Upper lobe of left lung (tissue), 6 donors: ENCODE measurements around the gene HACD2. TPM values are rescaled to one million over a fixed set of nuclear protein-coding genes. Genes with fewer than 3 reads are reported as not detected.

Experiments used
- ATAC-seq, 2 donors: fragments of 200-7000 bp; cut with Tn5 transposase; one replicate each; pipeline ENCODE4 v1.9.1; 2022; ENCODE audit warnings: mild to moderate bottlenecking in 2 of 2, moderate library complexity in 2 of 2; ENCODE audit not compliant: low FRiP score in 2 of 2
- DNase-seq, 2 donors: peaks; one replicate each; pipeline ENCODE4 v3.0.0-alpha.2; 2019 to 2020
- H3K27ac ChIP-seq, 4 donors: fragments of 200-600 bp; sonication (generic); one replicate each; pipeline ENCODE4 v1.5.1; 2016 to 2019
- H3K27me3 ChIP-seq, 4 donors: fragments of 200-600 bp; sonication (generic); one replicate each; pipeline ENCODE4 v1.5.1; 2017 to 2019
- H3K36me3 ChIP-seq, 4 donors: fragments of 200-600 bp; sonication (generic); one replicate each; pipeline ENCODE4 v1.5.1; 2016 to 2019
- H3K4me1 ChIP-seq, 4 donors: fragments of 200-600 bp; sonication (generic); one replicate each; pipeline ENCODE4 v1.5.1; 2018 to 2019
- H3K4me3 ChIP-seq, 4 donors: fragments of 200-600 bp; sonication (generic); one replicate each; pipeline ENCODE4 v1.5.1; 2017 to 2019; ENCODE audit warnings: mild to moderate bottlenecking in 2 of 4, moderate library complexity in 1 of 4
- H3K9me3 ChIP-seq, 4 donors: fragments of 200-600 bp; sonication (generic); one replicate each; pipeline ENCODE4 v1.5.1; 2018 to 2019
- EP300 ChIP-seq, 4 donors: sonication (generic); formaldehyde crosslinking; IDR thresholded peaks; one replicate each; pipeline ENCODE4 v1.5.1; 2017; ENCODE audit warnings: antibody characterized with exemption in 4 of 4, control low read depth in 2 of 4
- POLR2A ChIP-seq, 4 donors: fragments of 450-650 bp; IDR thresholded peaks; one replicate each; pipeline ENCODE4 v1.5.1; 2016 to 2017; ENCODE audit warnings: antibody characterized with exemption in 4 of 4, mild to moderate bottlenecking in 2 of 4
- POLR2AphosphoS5 ChIP-seq, 2 donors: sonication (generic); formaldehyde crosslinking; IDR thresholded peaks; one replicate each; pipeline ENCODE4 v1.5.1; 2017; ENCODE audit warnings: antibody characterized with exemption in 2 of 2
- WGBS, 2 donors: methylation state at CpG; one replicate each; pipeline ENCODE4 v1.1.5; 2017 to 2018; 5-methylcytosine and 5-hydroxymethylcytosine counted together
- total RNA-seq, 6 donors: library from RNA; depleted of rRNA in 4 of 6; stranded (reverse); fragments of >200 nt in 4 of 6; gene quantifications; one replicate each; pipeline versions ENCODE4 v1.1.0 to v1.2.1, GENCODE V29; 2016 to 2021
- TF ChIP-seq, protein P1 (sequence below), 6 experiments: fragments of 450-650 bp in 4 of 6; fragments of 200-600 bp in 2 of 6; sonication (generic) in 2 of 6; IDR thresholded peaks; one replicate each; pipeline ENCODE4 v1.5.1; 2016 to 2019; ENCODE audit warnings: antibody characterized with exemption in 6 of 6
- donor health status: DM: no; HTN: no; CAD: no; lungs with moderate emphysema.
- donor health status: DM: no; HTN: yes; CAD: no; lungs with severe emphysema.

Gene HACD2
- total RNA-seq, 6 donors from 2014 or later, result 12.5 to 60.4 (median 39.1) TPM

- TF ChIP-seq POLR2A (IDR thresholded peaks at IDR 0.05) (no peak), EP300 (IDR thresholded peaks at IDR 0.05) (no peak), POLR2AphosphoS5 (IDR thresholded peaks at IDR 0.05) (no peak)
- TF ChIP-seq, protein P1, sequence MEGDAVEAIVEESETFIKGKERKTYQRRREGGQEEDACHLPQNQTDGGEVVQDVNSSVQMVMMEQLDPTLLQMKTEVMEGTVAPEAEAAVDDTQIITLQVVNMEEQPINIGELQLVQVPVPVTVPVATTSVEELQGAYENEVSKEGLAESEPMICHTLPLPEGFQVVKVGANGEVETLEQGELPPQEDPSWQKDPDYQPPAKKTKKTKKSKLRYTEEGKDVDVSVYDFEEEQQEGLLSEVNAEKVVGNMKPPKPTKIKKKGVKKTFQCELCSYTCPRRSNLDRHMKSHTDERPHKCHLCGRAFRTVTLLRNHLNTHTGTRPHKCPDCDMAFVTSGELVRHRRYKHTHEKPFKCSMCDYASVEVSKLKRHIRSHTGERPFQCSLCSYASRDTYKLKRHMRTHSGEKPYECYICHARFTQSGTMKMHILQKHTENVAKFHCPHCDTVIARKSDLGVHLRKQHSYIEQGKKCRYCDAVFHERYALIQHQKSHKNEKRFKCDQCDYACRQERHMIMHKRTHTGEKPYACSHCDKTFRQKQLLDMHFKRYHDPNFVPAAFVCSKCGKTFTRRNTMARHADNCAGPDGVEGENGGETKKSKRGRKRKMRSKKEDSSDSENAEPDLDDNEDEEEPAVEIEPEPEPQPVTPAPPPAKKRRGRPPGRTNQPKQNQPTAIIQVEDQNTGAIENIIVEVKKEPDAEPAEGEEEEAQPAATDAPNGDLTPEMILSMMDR (IDR thresholded peaks at IDR 0.05), result no peak
These were observed 36.9 kb downstream of the HACD2 start for GRCh38 chr3:123547881-123548519.

GRCh38 chr3:123546133-123546755, 38.6 kb downstream of the HACD2 start:
- Histone ChIP-seq H3K4me1 (peaks cover 0 to 4% (median 0%) of the 10 kb centered on the region in 4 donors), H3K27me3 (no peaks in the 10 kb centered on the region), H3K36me3 (peaks cover 7 to 14% (median 7%) of the 10 kb centered on the region in 4 donors), H3K27ac (no peak overlapping the region), H3K9me3 (no peaks in the 10 kb centered on the region), H3K4me3 (no peak overlapping the region)
- ATAC-seq (no peak), DNase-seq (no peak)
- no peak for TF ChIP-seq POLR2A (IDR thresholded peaks at IDR 0.05)
- 76 to 88% methylated on average over 4 of the region's 4 CpGs for WGBS, 2 donors

More at GRCh38 chr3:123547881-123548519, 36.9 kb downstream of the HACD2 start:
- ATAC-seq (peak; percentile 49 to 56), DNase-seq (no peak)
- peaks cover 0 to 4% (median 0%) of the 10 kb centered on the region in 4 donors for H3K4me1 ChIP-seq
- H3K4me3 ChIP-seq, result no peak overlapping the region
- peaks cover 7 to 14% (median 7%) of the 10 kb centered on the region in 4 donors for H3K36me3 ChIP-seq
- peaks cover 0 to 4% (median 2%) of the 10 kb centered on the region in 4 donors for H3K9me3 ChIP-seq
- H3K27me3 ChIP-seq, result no peaks in the 10 kb centered on the region
- 75 to 78% methylated on average over 8 of the region's 8 CpGs for WGBS, 2 donors
- peak overlapping the region in 1 of 4 donors; percentile 6 for H3K27ac ChIP-seq

- TF ChIP-seq POLR2A (IDR thresholded peaks at IDR 0.05) (no peak), POLR2AphosphoS5 (IDR thresholded peaks at IDR 0.05) (no peak), EP300 (IDR thresholded peaks at IDR 0.05) (no peak)
- TF ChIP-seq, protein P1 (IDR thresholded peaks at IDR 0.05), result no peak
- Histone ChIP-seq H3K36me3 (no peaks in the 10 kb centered on the region), H3K4me3 (no peak overlapping the region), H3K4me1 (peaks cover 0 to 4% (median 0%) of the 10 kb centered on the region in 4 donors), H3K9me3 (no peaks in the 10 kb centered on the region), H3K27ac (no peak overlapping the region), H3K27me3 (no peaks in the 10 kb centered on the region)
- WGBS, 2 donors, result 91 to 96% methylated on average over 6 of the region's 6 CpGs
- ATAC-seq, result no peak
- DNase-seq, result no peak
These were observed 40.9 kb downstream of the HACD2 start for GRCh38 chr3:123543950-123544349.

GRCh38 chr3:123540285-123540684, 44.6 kb downstream of the HACD2 start:
- Histone ChIP-seq H3K4me3 (no peak overlapping the region), H3K36me3 (no peaks in the 10 kb centered on the region), H3K27ac (no peak overlapping the region), H3K9me3 (no peaks in the 10 kb centered on the region), H3K4me1 (no peaks in the 10 kb centered on the region), H3K27me3 (no peaks in the 10 kb centered on the region)
- WGBS, 2 donors, result 29 to 35% methylated on average over 2 of the region's 2 CpGs
- TF ChIP-seq EP300 (IDR thresholded peaks at IDR 0.05) (no peak), POLR2AphosphoS5 (IDR thresholded peaks at IDR 0.05) (no peak)
- TF ChIP-seq, protein P1 (IDR thresholded peaks at IDR 0.05), result no peak
- no peak for ATAC-seq
- DNase-seq, result no peak

DNA sequence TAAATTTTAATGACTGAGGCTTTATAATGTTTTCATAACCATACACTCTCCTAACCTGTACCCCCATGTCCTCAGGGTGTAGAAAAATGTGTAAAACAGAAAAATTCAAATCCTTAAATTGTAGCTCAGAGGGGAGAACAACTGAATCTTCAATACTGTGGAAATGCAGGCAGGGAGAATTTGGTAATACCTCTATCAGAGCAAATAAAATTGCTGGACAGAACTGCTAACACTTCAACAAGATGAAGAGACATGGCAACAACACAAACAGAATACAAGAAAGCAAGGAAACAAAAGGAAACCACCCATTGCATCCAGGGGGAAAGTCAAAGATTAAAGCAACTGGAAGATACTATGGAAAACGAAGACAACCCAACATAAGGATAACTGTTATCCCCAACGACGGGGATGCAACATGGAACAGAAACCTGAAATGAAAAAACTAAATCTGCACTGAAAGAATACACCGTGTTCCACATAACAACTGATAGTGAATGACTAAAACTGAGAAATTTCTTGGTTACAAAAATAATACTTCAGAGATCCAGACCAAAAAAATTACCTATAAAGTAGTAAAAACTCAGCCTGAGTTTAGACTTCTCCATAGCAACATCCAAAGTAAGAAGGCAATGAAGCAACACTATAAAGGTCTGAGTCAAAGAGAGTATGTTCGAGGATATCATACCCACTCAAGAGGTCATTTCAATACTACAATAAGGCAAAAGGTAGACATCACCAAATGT, 48.5 kb downstream of the HACD2 start:
- WGBS, 2 donors, result 91 to 93% methylated on average over 5 of the region's 5 CpGs
- Histone ChIP-seq H3K27ac (no peak overlapping the region), H3K4me3 (no peak overlapping the region), H3K27me3 (no peaks in the 10 kb centered on the region), H3K36me3 (no peaks in the 10 kb centered on the region), H3K4me1 (no peaks in the 10 kb centered on the region), H3K9me3 (no peaks in the 10 kb centered on the region)
- TF ChIP-seq, protein P1 (IDR thresholded peaks at IDR 0.05), result no peak
- TF ChIP-seq POLR2A (IDR thresholded peaks at IDR 0.05) (no peak), EP300 (IDR thresholded peaks at IDR 0.05) (no peak), POLR2AphosphoS5 (IDR thresholded peaks at IDR 0.05) (no peak)
- DNase-seq (no peak), ATAC-seq (no peak)
